T-helper 1 cell (primary cell): ENCODE measurements around the gene ENOX2.
"Not testable (repeated sequence)": the region's sequence is repeated elsewhere in the genome, so short reads cannot be mapped to it uniquely, and the experiment has no call there.

ENCODE experiments used
- DNase-seq, 5 donors: peaks; one replicate each; pipeline ENCODE4 v3.0.0-alpha.2; 2012 to 2020
- total RNA-seq, 4 donors: gene quantifications; one replicate each; lab custom pipeline; 2026; lab: John Stamatoyannopoulos, UW

ENOX2 gene, protein sequence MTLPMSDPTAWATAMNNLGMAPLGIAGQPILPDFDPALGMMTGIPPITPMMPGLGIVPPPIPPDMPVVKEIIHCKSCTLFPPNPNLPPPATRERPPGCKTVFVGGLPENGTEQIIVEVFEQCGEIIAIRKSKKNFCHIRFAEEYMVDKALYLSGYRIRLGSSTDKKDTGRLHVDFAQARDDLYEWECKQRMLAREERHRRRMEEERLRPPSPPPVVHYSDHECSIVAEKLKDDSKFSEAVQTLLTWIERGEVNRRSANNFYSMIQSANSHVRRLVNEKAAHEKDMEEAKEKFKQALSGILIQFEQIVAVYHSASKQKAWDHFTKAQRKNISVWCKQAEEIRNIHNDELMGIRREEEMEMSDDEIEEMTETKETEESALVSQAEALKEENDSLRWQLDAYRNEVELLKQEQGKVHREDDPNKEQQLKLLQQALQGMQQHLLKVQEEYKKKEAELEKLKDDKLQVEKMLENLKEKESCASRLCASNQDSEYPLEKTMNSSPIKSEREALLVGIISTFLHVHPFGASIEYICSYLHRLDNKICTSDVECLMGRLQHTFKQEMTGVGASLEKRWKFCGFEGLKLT
- total RNA-seq, result 9.6 to 15.8 (median 13.7) reads per million in 4 donors

- peak; percentile 59 to 92 (median 74) for DNase-seq
Observed at GRCh38 chrX:130902783-130903613, at the start of gene ENOX2. ENOX2 (minus strand) TSS chrX:130903209; CDS start chrX:130703216, 199,993 bp downstream.

- DNase-seq, result no peak
Observed at GRCh38 chrX:130952266-130953043, 49.4 kb upstream of the ENOX2 start.

DNA sequence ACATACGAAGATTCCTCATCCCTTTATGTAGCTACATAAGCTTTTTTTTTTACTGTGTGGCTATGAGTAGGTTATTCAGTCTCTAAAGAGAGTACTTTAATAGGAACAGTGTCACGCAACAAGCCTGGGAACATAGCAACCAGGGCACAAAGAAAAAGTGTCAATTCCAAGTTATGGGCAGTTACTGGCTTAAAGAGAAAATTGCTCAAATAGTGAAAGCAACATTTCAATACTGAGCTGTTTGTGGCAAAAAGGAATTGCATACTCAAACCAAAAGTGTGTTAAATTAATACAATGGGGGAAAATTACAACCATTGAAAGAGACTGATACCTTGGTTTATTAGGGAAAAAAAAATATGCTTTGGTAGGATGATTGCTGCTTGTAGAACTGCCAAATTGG lies 41.2 kb upstream of the ENOX2 start:
- no peak for DNase-seq

GRCh38 chrX:130937101-130937500 lies 34.1 kb upstream of the ENOX2 start:
- DNase-seq, result no peak

DNA sequence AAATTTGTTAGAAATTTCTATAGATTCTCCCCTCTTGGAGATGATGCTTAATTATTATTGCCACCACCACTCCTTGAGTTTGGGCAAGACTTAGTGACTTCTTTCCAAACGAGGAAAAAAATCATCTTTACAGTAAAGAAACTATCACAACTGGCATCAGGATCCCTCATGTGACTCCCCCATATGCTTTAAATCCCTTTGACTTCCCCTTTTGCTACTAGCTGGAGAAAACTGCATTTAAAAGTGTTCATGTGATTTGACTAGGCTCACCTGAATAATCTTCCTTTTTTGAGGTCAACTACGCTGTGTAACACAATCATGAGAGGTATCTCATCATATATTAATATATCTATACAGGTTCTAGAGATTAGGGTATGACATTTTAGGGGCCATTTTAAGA lies 30.3 kb upstream of the ENOX2 start:
- no peak for DNase-seq

- not testable (repeated sequence) for DNase-seq
Observed at GRCh38 chrX:130920405-130920804, 17.4 kb upstream of the ENOX2 start.

DNA sequence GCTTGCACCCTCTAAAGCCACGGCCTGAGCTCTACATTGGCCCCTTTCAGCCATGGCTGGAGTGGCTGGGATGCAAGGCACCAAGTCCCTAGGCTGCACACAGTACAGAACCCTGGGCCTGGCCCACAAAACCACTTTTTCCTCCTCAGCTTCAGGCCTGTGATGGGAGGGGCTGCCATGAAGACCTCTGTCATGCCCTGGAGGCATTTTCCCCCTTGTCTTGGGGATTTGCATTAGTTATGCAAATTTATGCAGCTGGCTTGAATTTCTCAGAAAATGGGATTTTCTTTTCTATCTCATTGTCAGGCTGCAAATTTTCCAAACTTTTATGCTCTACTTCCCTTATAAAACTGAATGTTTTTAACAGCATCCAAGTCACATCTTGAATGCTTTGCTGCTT lies 16.7 kb upstream of the ENOX2 start:
- DNase-seq, result not testable (repeated sequence)

GRCh38 chrX:130918498-130918897 lies 15.5 kb upstream of the ENOX2 start:
- not testable (repeated sequence) for DNase-seq

- DNase-seq, result peak in 4 of 5 donors; percentile 4 to 36 (median 20)
Observed at GRCh38 chrX:130916636-130917422, 13.8 kb upstream of the ENOX2 start.

DNA sequence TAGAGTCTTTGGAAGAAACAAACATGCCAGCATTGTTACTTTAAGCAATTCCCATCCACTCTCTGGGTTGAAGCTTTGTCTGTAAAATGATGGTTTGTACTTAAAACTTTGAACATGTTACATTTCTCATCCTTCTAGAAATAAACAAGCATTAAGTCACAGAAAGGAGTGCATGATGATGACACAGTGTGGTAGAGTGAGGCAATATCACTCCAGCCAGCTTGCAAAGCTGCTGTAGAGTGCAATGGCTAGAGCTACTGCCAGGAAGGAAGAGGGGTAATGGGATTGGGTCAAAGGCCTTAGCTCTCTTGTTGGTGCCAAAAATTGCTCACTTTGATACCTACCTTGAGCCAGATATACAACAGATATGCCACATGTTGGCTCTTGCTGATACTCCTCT lies 12.3 kb upstream of the ENOX2 start:
- DNase-seq, result no peak

GRCh38 chrX:130909469-130910136 lies 6.6 kb upstream of the ENOX2 start:
- DNase-seq, result no peak

DNA sequence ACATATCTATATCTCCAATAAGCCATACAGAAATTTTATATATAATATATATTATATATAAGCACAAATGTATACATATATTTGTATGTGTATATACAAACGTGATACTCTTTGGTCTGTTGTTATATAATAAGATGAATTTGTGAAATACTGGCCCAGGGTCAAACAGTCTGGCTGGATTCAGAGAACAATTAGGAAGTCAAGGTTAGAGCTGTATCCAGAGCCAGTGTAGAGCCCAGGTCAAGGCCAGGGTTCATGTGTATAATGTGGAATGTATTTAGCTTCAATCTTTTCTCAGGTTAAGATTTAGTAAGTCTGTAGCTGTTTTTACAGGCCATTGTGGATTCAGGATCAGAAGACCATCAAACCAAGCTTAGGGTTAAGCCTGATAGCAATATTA lies 3.8 kb upstream of the ENOX2 start:
- no peak for DNase-seq

DNA sequence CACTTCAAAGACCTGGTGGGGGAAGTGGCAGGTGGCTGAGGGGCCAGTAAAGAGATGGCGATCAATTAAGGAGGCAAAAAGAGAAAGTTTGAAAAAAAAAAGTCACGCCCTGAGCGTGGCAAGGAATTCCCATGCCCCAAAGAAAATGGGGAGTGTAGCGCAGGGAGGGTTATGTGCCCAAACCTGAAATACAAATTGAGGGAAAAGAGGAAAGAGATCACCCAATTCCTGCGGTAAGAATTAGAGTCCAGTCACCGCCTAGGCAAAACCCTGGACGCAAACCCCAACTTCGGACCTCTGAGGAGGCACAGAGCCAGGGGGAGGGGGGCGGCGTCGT lies 595 bp downstream of the ENOX2 start:
- no peak for DNase-seq

DNA sequence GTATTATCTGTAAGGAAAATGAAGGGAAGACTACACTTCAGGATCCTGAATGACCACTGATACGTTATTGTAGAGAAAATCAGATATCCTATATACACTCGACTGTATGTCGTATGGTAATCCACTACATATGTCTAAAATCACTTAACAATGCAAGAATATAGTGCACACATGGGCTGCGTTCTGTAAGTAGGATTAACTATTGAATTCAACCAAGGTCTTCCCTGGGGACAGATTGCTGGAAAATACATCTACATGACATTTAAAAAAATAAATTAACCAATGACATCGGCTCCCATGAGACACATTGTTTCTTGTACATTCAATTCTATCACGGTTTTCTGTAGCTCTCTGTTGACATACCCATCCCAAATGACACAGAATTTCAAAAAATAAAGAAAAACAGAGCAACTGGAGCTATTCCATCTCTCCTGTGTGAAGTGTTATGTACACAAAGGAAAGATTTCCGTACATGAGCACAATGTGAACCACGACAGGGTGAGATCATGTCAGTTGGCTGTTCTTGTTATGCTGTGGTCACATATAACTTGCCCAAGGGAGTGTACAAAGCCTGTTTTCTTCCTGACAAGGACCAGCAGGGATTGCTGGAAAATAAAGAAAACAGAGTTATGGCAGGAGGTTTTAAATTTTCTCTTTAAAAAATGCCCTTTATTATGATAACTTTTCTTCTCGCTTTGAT lies 6.1 kb downstream of the ENOX2 start:
- no peak for DNase-seq

DNA sequence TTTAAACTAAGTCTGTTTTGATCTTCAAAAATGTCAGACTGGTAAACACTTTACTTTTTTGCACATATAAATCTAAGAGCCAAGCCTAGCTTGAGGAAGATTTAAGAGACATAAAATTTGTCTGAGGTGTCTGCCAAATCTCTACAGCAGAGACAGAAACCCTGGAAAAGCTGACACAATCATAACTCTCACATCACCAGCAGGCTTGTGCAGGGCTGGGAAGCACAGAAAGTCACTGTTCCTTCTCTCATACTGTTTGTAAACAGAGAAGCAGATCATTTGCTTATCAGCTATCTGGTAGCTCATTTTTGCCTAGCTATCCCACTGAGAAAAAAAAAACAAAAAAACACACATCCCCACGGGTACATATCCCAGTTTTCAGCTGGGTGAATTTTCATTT lies 7.0 kb downstream of the ENOX2 start:
- no peak for DNase-seq

DNA sequence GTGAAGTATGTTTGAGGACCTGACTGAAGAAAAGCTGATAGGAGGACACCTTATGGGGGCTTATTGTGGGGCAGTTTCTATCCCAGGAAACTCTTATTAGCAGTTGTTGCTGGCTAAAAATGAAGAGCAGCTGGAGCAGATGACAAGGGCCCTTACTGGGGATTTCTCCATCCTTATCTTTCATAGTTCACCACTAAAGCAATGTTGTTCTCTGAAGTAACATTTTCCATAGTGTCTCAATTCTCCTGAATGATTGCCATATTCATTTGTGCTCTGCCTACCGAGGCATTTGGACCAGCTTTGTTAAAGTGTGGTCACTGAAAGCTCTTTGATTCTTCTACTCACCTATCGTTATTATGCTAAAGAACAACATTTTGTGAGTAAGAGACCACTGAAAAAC lies 7.7 kb downstream of the ENOX2 start:
- no peak for DNase-seq

GRCh38 chrX:130893356-130894085 lies 9.5 kb downstream of the ENOX2 start:
- DNase-seq, result no peak

DNA sequence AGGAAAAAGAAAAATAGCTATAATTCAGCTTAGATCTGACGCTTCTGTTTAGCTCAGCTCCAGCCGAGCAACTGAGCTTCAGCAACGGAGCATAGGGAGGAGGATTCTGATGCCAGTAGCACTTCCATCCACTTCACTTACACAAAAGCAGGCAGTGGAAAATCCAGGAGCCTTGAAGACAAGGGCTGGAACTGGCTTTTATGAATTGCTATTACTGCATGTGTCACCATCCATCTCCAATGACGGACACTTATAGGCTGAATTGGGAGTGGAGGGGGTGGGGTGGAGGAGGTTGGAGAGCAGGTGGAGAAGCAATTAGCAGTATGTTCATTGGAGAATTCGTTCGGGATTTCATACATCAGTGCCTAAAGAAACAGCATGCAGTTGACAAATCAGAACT lies 15.6 kb downstream of the ENOX2 start:
- no peak for DNase-seq

GRCh38 chrX:130885996-130886395 lies 17.0 kb downstream of the ENOX2 start:
- no peak for DNase-seq

- DNase-seq, result no peak
Observed at GRCh38 chrX:130885508-130885907, 17.5 kb downstream of the ENOX2 start.
